Stimulated activated naive CD8-positive, alpha-beta T cell treated with anti-CD3 and anti-CD28 coated beads, Interleukin-15, Interleukin-2, amounts not matched to agents 100 ng/mL and 50 ng/mL, for 24 hours (primary cell): Measurements from ENCODE around the gene CRYL1.

ENCODE experiments used
- H3K27ac Mint-ChIP-seq: one replicate; pipeline ENCODE4 v1.8.0; 2021; ENCODE audit warnings: mild to moderate bottlenecking, mixed read lengths
- H3K27me3 Mint-ChIP-seq: one replicate; pipeline ENCODE4 v1.8.0; 2021; ENCODE audit warnings: mixed read lengths
- H3K36me3 Mint-ChIP-seq: one replicate; pipeline ENCODE4 v1.8.0; 2021; ENCODE audit warnings: low read depth, mixed read lengths
- H3K4me1 Mint-ChIP-seq: one replicate; pipeline ENCODE4 v1.8.0; 2021; ENCODE audit warnings: low read depth, mixed read lengths
- H3K4me3 Mint-ChIP-seq: one replicate; pipeline ENCODE4 v1.8.0; 2021; ENCODE audit warnings: mild to moderate bottlenecking, mixed read lengths
- H3K9me3 Mint-ChIP-seq: one replicate; pipeline ENCODE4 v1.8.0; 2021; ENCODE audit warnings: mixed read lengths

Gene CRYL1, protein sequence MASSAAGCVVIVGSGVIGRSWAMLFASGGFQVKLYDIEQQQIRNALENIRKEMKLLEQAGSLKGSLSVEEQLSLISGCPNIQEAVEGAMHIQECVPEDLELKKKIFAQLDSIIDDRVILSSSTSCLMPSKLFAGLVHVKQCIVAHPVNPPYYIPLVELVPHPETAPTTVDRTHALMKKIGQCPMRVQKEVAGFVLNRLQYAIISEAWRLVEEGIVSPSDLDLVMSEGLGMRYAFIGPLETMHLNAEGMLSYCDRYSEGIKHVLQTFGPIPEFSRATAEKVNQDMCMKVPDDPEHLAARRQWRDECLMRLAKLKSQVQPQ

GRCh38 chr13:20525601-20526544, at the start of gene CRYL1:
Gene CRYL1, minus strand, starts transcription at chr13:20525857. Its CDS starts 63 bp downstream, at chr13:20525794.
- H3K4me1 Mint-ChIP-seq = peaks cover 31% of the 10 kb centered on the region
- H3K27ac Mint-ChIP-seq = peak within 1 kb of the TSS; percentile 94
- H3K9me3 Mint-ChIP-seq = no peaks in the 10 kb centered on the region
- H3K27me3 Mint-ChIP-seq = no peaks in the 10 kb centered on the region
- peak within 1 kb of the TSS; percentile 88 for H3K4me3 Mint-ChIP-seq
- no peaks in the 10 kb centered on the region for H3K36me3 Mint-ChIP-seq

DNA sequence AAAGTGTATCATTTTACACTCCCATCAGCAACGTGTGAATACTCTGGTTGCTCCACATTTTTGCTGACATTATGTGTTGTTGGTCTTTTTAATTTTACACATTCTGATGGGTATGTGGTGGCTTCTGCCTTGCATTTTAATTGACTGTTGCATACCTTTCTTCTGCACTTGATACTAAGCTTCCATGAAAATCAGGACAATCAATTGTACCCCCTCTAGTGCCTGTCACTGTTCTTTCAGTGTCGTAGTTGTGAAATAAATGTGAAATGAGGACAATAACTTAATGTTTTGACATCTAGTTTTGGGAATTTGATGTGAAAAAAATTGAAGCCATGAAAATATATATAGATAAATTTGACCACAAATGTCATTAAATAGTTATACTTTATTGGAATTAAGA, 48.0 kb upstream of the CRYL1 start:
- Mint-ChIP-seq H3K4me3 (no peak overlapping the region), H3K9me3 (peaks cover 3% of the 10 kb centered on the region), H3K4me1 (peaks cover 9% of the 10 kb centered on the region), H3K27me3 (no peaks in the 10 kb centered on the region), H3K36me3 (peaks cover 27% of the 10 kb centered on the region), H3K27ac (no peak overlapping the region)

DNA sequence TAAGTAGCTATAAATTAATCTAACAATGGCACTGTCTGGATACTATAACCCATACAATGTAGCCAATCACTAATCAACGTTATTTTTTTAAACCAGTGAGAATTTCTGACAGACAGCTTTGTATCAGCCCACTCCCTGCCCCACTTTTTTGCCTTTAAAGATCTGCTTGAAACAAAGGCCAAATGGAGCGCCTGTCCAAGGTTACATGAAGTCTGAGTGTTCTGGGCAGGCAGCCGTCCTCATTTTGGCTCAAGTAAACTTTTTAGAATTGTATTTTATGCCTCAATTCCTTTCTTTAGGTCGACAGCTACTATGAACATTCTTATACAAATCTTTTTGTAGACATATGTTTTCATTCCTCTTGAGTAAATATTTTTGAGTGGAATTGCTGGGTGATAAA, 47.5 kb upstream of the CRYL1 start:
- H3K27me3 Mint-ChIP-seq = no peaks in the 10 kb centered on the region

GRCh38 chr13:20571676-20572075, 46.0 kb upstream of the CRYL1 start:
- Mint-ChIP-seq H3K4me1 (peaks cover 20% of the 10 kb centered on the region), H3K4me3 (no peak overlapping the region), H3K27me3 (no peaks in the 10 kb centered on the region), H3K9me3 (peaks cover 3% of the 10 kb centered on the region), H3K27ac (no peak overlapping the region), H3K36me3 (peaks cover 17% of the 10 kb centered on the region)

More for the DNA sequence above, 47.5 kb upstream of the CRYL1 start:
- H3K4me3 Mint-ChIP-seq = no peak overlapping the region
- peaks cover 3% of the 10 kb centered on the region for H3K9me3 Mint-ChIP-seq
- peaks cover 11% of the 10 kb centered on the region for H3K4me1 Mint-ChIP-seq
- H3K36me3 Mint-ChIP-seq = peaks cover 26% of the 10 kb centered on the region
- no peak overlapping the region for H3K27ac Mint-ChIP-seq

DNA sequence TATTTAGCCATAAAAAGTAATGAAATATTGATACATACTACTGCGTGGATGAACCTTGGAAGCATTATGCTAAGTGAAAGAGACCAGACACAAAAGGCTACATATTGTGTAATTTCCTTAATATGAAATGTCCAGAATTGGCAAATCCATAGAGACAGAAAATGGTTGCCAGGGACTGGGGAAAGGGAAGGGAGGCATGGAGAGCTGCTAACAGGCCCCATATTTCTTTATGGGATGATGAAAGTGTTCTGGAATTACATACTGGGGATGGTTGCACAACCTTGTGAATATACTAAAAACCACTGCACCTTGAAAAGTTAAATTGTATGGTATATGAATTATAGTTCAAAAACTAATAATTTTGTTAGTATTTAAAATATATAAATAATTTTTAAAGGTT, 44.9 kb upstream of the CRYL1 start:
- H3K36me3 Mint-ChIP-seq = peaks cover 10% of the 10 kb centered on the region
- H3K27me3 Mint-ChIP-seq = no peaks in the 10 kb centered on the region
- H3K27ac Mint-ChIP-seq = no peak overlapping the region
- no peak overlapping the region for H3K4me3 Mint-ChIP-seq
- peaks cover 3% of the 10 kb centered on the region for H3K9me3 Mint-ChIP-seq
- peaks cover 26% of the 10 kb centered on the region for H3K4me1 Mint-ChIP-seq

DNA sequence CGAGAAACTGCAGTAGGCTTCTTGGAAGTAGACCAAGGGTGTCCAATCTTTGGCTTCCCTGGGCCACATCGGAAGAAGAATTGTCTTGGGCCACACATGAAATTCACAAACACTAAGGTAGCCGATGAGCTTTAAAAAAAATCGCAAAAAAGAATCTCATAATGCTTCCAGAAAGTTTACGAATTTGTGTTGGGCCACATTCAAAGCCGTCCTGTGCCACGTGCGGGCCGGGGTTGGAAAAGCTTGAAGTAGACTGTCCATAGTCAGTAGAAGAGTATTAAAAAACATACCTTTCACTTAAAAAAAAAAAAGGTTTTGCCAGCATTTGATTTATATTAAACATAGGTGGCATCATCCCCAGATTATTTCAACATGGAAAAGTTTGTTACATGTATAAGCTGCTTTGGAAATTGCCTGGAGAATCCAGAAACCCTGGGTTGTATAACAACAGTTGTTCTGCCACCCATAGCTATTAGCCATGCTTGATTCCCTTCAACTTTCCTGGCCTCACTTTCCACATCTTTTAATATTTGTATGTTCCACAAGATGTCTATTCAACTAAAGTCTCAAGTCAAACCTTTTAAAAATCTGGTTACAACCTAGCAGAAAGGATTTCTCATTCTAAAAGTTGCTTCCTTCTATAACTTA, 42.3 kb upstream of the CRYL1 start:
- Mint-ChIP-seq H3K4me1 (peaks cover 29% of the 10 kb centered on the region), H3K27ac (peak overlapping the region; percentile 80), H3K27me3 (no peaks in the 10 kb centered on the region), H3K4me3 (peak overlapping the region; percentile 87), H3K36me3 (peaks cover 14% of the 10 kb centered on the region), H3K9me3 (peaks cover 13% of the 10 kb centered on the region)

- Mint-ChIP-seq H3K27ac (peak within 1 kb of the TSS; percentile 80), H3K9me3 (peaks cover 13% of the 10 kb centered on the region), H3K4me1 (peaks cover 29% of the 10 kb centered on the region), H3K27me3 (no peaks in the 10 kb centered on the region), H3K36me3 (peaks cover 14% of the 10 kb centered on the region), H3K4me3 (peak within 1 kb of the TSS; percentile 87)
Observed at GRCh38 chr13:20566898-20567874, 41.5 kb upstream of the CRYL1 start, which contains the start of gene IFT88. Gene IFT88, plus strand, starts transcription at chr13:20567157. Its CDS starts 7,229 bp downstream, at chr13:20574386.

GRCh38 chr13:20566468-20566897, 40.8 kb upstream of the CRYL1 start:
- Mint-ChIP-seq H3K27ac (peak overlapping the region; percentile 80), H3K27me3 (no peaks in the 10 kb centered on the region), H3K36me3 (peaks cover 14% of the 10 kb centered on the region), H3K4me3 (peak overlapping the region; percentile 87), H3K9me3 (peaks cover 13% of the 10 kb centered on the region), H3K4me1 (peaks cover 23% of the 10 kb centered on the region)

- peak overlapping the region; percentile 56 for H3K4me3 Mint-ChIP-seq
- no peak overlapping the region for H3K27ac Mint-ChIP-seq
- H3K36me3 Mint-ChIP-seq = peaks cover 14% of the 10 kb centered on the region
- no peaks in the 10 kb centered on the region for H3K27me3 Mint-ChIP-seq
- H3K4me1 Mint-ChIP-seq = peaks cover 21% of the 10 kb centered on the region
- peaks cover 13% of the 10 kb centered on the region for H3K9me3 Mint-ChIP-seq
Observed at GRCh38 chr13:20565115-20565736, 39.6 kb upstream of the CRYL1 start.

DNA sequence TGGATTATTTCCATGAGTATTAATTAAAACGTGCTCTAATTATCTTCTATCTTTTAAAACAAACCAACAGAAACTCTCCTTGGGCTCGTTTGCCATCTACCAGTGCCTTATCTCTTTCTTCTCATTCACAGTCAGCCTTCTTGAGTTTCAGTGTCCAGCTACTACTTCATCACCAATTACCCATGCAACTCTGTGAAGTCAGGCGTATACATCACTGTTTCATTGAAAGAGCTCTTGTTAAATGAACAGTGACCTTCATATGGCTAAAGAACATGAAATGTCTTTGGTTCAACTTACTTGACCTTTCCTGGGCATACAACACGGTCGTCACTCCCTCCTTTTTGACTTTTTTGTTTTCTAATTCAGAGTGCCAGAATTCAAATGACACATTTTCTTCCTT, 36.1 kb upstream of the CRYL1 start:
- Mint-ChIP-seq H3K9me3 (peaks cover 13% of the 10 kb centered on the region), H3K36me3 (peaks cover 14% of the 10 kb centered on the region), H3K27me3 (no peaks in the 10 kb centered on the region), H3K4me1 (peaks cover 9% of the 10 kb centered on the region), H3K27ac (no peak overlapping the region), H3K4me3 (no peak overlapping the region)

- Mint-ChIP-seq H3K9me3 (peaks cover 8% of the 10 kb centered on the region), H3K4me1 (no peaks in the 10 kb centered on the region), H3K4me3 (no peak overlapping the region), H3K27me3 (no peaks in the 10 kb centered on the region), H3K36me3 (peaks cover 3% of the 10 kb centered on the region), H3K27ac (no peak overlapping the region)
Observed at GRCh38 chr13:20559659-20560356, 34.2 kb upstream of the CRYL1 start.

GRCh38 chr13:20558982-20559381, 33.3 kb upstream of the CRYL1 start:
- no peak overlapping the region for H3K27ac Mint-ChIP-seq
- H3K27me3 Mint-ChIP-seq = no peaks in the 10 kb centered on the region
- H3K4me3 Mint-ChIP-seq = no peak overlapping the region
- H3K4me1 Mint-ChIP-seq = no peaks in the 10 kb centered on the region
- no peaks in the 10 kb centered on the region for H3K9me3 Mint-ChIP-seq
- no peaks in the 10 kb centered on the region for H3K36me3 Mint-ChIP-seq

- Mint-ChIP-seq H3K4me3 (no peak overlapping the region), H3K27ac (no peak overlapping the region), H3K27me3 (no peaks in the 10 kb centered on the region), H3K36me3 (no peaks in the 10 kb centered on the region), H3K9me3 (no peaks in the 10 kb centered on the region), H3K4me1 (no peaks in the 10 kb centered on the region)
Observed at GRCh38 chr13:20553311-20553710, 27.7 kb upstream of the CRYL1 start.
